ENCODE results near the gene NRROS. TPM values are rescaled to one million over a fixed set of nuclear protein-coding genes. Genes with fewer than 3 reads are reported as not detected.

Gene NRROS
- total RNA-seq, 6 experiments from 2014 or later, result 0.07 to 0.23 (median 0.13) TPM; not detected in 1

DNA sequence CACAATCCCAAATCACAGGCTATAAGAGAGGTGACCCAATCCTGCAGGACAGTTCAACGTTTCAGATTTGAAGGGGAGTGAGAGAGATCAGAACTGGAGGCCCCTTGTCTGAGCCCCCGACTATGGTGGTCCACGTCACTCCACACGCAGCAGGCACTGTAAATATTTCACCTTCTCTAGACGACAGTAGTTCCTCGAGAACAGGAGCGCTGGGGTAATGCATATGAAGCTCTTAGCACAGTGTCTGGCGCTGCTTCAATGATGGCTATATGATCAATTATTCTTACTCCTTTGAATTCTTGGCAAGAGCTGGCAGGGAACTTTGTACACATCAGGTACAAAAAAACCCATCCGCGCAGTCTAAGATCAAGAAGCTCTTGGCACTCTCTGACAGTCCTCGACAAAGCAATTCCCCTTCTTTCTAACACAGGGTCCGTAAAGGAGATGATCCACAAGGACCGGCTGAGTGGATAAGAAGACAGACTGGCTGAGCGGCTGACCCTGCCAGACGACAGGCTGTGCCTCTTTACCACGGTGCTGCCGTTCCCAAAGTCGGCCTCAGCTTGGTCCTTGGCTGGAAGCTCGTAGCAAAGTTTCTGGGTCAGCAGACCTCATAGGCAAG is 522 bp upstream of the NRROS start:
- H3K4me3 Mint-ChIP-seq, result peak overlapping the region; percentile 60; the same call in 1 of the 2 replicates
- no peak for DNase-seq
- H3K4me1 Mint-ChIP-seq (ENCODE audit: low read depth), result peaks cover 14% of the 10 kb centered on the region
- TF ChIP-seq, protein P1, sequence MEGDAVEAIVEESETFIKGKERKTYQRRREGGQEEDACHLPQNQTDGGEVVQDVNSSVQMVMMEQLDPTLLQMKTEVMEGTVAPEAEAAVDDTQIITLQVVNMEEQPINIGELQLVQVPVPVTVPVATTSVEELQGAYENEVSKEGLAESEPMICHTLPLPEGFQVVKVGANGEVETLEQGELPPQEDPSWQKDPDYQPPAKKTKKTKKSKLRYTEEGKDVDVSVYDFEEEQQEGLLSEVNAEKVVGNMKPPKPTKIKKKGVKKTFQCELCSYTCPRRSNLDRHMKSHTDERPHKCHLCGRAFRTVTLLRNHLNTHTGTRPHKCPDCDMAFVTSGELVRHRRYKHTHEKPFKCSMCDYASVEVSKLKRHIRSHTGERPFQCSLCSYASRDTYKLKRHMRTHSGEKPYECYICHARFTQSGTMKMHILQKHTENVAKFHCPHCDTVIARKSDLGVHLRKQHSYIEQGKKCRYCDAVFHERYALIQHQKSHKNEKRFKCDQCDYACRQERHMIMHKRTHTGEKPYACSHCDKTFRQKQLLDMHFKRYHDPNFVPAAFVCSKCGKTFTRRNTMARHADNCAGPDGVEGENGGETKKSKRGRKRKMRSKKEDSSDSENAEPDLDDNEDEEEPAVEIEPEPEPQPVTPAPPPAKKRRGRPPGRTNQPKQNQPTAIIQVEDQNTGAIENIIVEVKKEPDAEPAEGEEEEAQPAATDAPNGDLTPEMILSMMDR (IDR thresholded peaks at IDR 0.05), result no peak
- H3K27ac Mint-ChIP-seq, result no peak overlapping the region
- no peaks in the 10 kb centered on the region for H3K9me3 Mint-ChIP-seq
- H3K36me3 Mint-ChIP-seq (ENCODE audit: low read depth), result no peaks in the 10 kb centered on the region
- peaks cover 32% of the 10 kb centered on the region for H3K27me3 Mint-ChIP-seq (ENCODE audit: insufficient read depth)

DNA sequence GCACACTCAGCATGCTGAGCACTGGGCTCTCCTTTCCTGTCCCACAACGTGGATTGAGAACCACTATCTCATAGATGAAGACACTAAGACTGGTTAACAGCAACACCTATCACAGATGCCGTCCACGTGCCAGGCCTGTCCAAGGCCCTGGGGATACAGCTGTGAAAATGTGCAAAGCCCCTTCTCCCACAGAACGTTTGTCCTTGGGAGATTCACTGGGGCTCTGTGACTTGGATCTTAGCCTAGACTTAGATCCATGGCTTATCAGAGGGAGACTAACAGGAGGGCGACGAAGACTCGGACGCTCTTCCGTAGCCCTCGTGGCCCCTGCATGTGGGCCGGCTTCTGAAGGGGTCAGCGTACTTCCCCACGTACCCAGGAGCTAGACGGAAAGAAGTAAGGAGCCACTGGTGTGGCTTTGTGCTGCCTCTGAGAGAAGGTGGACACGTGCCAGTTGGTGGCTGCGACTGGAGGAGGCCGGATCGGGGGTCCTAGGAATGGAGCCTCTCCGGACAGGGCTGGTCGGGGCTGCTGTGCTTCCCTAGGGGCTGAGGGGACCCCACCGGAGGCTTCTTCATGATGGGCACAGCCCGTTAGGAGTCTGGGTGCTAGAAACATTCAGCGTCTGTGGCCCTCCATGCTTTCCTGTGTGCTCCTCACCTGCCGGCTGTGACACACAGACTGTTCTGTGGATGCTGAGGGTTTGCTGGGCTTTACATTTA is 964 bp downstream of the NRROS start:
- Mint-ChIP-seq H3K27me3 (ENCODE audit: insufficient read depth) (peaks cover 33% of the 10 kb centered on the region), H3K27ac (no peak overlapping the region), H3K9me3 (no peaks in the 10 kb centered on the region), H3K4me3 (peak overlapping the region; percentile 30; the same call in 1 of the 2 replicates), H3K36me3 (ENCODE audit: low read depth) (no peaks in the 10 kb centered on the region), H3K4me1 (ENCODE audit: low read depth) (peaks cover 14% of the 10 kb centered on the region)
- TF ChIP-seq, protein P1 (IDR thresholded peaks at IDR 0.05), result no peak
- no peak for DNase-seq

DNA sequence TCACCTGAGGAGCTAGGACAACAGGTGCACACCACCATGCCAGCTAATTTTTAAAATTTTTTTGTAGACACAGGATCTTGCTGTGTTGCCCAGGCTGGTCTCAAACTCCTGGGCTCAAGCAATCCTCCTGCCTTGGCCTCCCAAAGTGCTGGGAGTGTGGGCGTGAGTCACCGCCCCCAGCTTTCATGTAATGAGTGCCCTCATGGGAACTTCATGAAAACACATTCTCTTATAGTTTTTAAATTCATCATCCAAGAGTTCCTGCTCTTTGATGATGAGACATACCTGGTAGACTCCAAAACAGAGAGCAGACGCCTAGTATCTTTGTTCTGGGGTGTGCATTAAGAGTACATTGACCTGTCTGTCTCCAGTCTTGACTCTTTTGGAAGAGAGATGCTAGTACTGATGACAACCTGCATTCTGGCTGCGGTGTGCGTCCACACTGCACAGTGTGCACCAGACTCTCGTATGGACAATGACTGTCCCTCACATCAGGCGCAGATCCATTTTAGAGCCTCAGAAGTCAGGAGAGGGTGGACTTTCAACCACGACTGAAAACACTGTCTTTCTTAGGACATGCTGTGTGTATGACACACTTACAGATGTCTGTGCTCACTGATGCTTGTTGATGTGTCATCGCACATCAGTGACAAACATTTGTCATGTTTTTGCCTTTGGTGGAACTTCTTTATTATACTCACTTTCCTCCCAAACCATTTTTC is 2.0 kb downstream of the NRROS start:
- peaks cover 6% of the 10 kb centered on the region; the same call in 1 of the 2 replicates for H3K4me1 Mint-ChIP-seq (ENCODE audit: low read depth)
- H3K27me3 Mint-ChIP-seq (ENCODE audit: insufficient read depth), result peaks cover 40% of the 10 kb centered on the region
- H3K36me3 Mint-ChIP-seq (ENCODE audit: low read depth), result no peaks in the 10 kb centered on the region
- TF ChIP-seq, protein P1 (IDR thresholded peaks at IDR 0.05), result no peak
- no peaks in the 10 kb centered on the region for H3K9me3 Mint-ChIP-seq
- no peak for DNase-seq
- no peak overlapping the region for H3K27ac Mint-ChIP-seq
- H3K4me3 Mint-ChIP-seq, result no peak overlapping the region

DNA sequence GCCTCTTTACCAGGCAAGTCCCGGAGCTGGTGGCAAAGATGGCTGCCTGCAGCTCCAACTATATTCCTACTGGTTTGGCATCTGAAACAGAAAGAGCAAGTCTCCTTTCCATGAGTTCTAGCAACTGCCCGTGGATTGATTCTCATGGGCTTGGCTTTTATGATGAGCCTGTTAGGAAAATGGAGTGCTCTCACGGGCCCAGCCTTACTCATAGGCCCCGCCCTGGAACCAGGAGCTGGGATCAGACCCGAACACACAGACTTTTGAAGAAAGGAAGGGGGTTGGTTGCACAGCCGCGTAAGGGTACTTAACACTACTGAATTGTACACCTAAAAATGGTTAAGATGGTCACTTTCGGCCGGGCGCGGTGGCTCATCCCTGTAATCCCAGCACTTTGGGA is 2.9 kb downstream of the NRROS start:
- DNase-seq, result no peak
- Mint-ChIP-seq H3K27me3 (ENCODE audit: insufficient read depth) (peaks cover 42% of the 10 kb centered on the region), H3K4me1 (ENCODE audit: low read depth) (peaks cover 11% of the 10 kb centered on the region), H3K4me3 (no peak overlapping the region), H3K9me3 (no peaks in the 10 kb centered on the region), H3K27ac (no peak overlapping the region), H3K36me3 (ENCODE audit: low read depth) (no peaks in the 10 kb centered on the region)
- TF ChIP-seq, protein P1 (IDR thresholded peaks at IDR 0.05), result no peak

DNA sequence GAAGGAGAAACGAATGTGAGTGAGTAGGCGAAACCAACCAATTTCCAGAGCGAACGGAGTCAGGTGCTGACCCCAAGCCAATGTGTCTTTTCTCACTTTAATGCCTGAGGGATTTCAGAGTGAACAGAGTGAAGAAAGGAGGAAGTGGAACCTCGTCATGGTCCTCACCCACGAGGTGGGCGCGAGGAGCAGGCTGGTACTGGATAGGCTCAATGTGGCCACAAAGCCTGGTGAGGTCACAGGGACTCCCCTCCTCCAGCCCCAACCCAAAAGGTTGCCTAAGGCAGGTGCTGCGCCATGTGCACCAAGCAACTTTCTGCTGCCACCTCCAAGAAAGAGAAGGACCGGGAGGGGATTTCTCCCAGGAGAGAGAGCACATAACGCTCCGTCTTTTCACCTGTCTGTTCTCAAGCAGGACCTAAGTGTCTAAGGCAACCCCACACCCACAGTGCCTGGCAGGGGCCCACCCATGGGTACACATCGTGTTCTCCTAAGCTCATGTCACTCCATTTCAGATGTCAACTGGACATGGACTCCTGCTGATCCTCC is 3.8 kb downstream of the NRROS start:
- Mint-ChIP-seq H3K27ac (no peak overlapping the region), H3K27me3 (ENCODE audit: insufficient read depth) (peaks cover 40% of the 10 kb centered on the region), H3K36me3 (ENCODE audit: low read depth) (no peaks in the 10 kb centered on the region), H3K4me1 (ENCODE audit: low read depth) (peaks cover 11% of the 10 kb centered on the region), H3K9me3 (no peaks in the 10 kb centered on the region), H3K4me3 (no peak overlapping the region)
- no peak for DNase-seq
- TF ChIP-seq, protein P1 (IDR thresholded peaks at IDR 0.05), result no peak
